WTC11 (cell line): ENCODE data around the gene PRDX6. TPM values are rescaled to one million over a fixed set of nuclear protein-coding genes. Genes with fewer than 3 reads are reported as not detected.
A peak's percentile ranks its signal among the peaks of the same experiment; 100 is the strongest.

Source experiments
- ATAC-seq: fragments of 200-7000 bp; cut with Tn5 transposase; 2 replicates; pipeline ENCODE4 v1.10.0; 2021; ENCODE audit warnings: mild to moderate bottlenecking, moderate library complexity
- CTCF ChIA-PET: fragments of 300-600 bp; sonication (Branson Sonifier 250); formaldehyde crosslinking; loops from one replicate; lab custom pipeline; 2021; ENCODE audit warnings: antibody characterized with exemption; lab: Charles Lee
- POLR2A ChIA-PET: fragments of 350-600 bp; sonication (Branson Sonifier 250); formaldehyde crosslinking; loops from one replicate; lab custom pipeline; 2021; ENCODE audit warnings: antibody characterized with exemption; lab: Charles Lee
- DNase-seq: peaks from one replicate; pipeline ENCODE4 v3.0.0; 2021; ENCODE audit warnings: low spot score
- H3K27ac Mint-ChIP-seq: 2 replicates; pipeline ENCODE4 v1.8.0; 2021; ENCODE audit warnings: mixed read lengths
- H3K27me3 Mint-ChIP-seq: 2 replicates; pipeline ENCODE4 v1.8.0; 2021; ENCODE audit warnings: low read depth, mild to moderate bottlenecking, moderate library complexity, mixed read lengths
- H3K36me3 Mint-ChIP-seq: 2 replicates; pipeline ENCODE4 v1.8.0; 2021; ENCODE audit warnings: mixed read lengths
- H3K4me1 Mint-ChIP-seq: 2 replicates; pipeline ENCODE4 v1.8.0; 2022; ENCODE audit warnings: mixed read lengths
- H3K4me3 Mint-ChIP-seq: 2 replicates; pipeline ENCODE4 v1.8.0; 2021; ENCODE audit warnings: mild to moderate bottlenecking, moderate library complexity, mixed read lengths
- H3K9me3 Mint-ChIP-seq: 2 replicates; pipeline ENCODE4 v1.8.0; 2021; ENCODE audit warnings: mixed read lengths
- ATF6 ChIP-seq: sonication (generic); formaldehyde crosslinking; IDR thresholded peaks from 2 replicates; pipeline ENCODE4 v1.8.1; 2023; ENCODE audit warnings: mild to moderate bottlenecking, missing genetic modification reagents
- CDX4 ChIP-seq: fragments of 250-450 bp; sonication (Bioruptor Pico); IDR thresholded peaks from 2 replicates; pipeline ENCODE4 v1.9.0; 2021; ENCODE audit warnings: moderate library complexity, mild to moderate bottlenecking, inconsistent platforms, borderline replicate concordance
- CREM ChIP-seq: sonication (generic); formaldehyde crosslinking; IDR thresholded peaks from 2 replicates; pipeline ENCODE4 v1.8.1; 2022; ENCODE audit warnings: mild to moderate bottlenecking, missing genetic modification reagents, moderate library complexity
- E2F5 ChIP-seq: sonication (generic); formaldehyde crosslinking; IDR thresholded peaks from 2 replicates; pipeline ENCODE4 v1.8.1; 2022; ENCODE audit warnings: mild to moderate bottlenecking, moderate library complexity, missing genetic modification reagents
- GABPB1 ChIP-seq: sonication (generic); formaldehyde crosslinking; IDR thresholded peaks from 2 replicates; pipeline ENCODE4 v1.8.1; 2023; ENCODE audit warnings: mild to moderate bottlenecking, missing genetic modification reagents
- GTF2I ChIP-seq: fragments of 250-450 bp; sonication (Bioruptor Pico); conservative IDR thresholded peaks from 2 replicates; pipeline ENCODE4 v1.4.0; 2021; ENCODE audit warnings: mild to moderate bottlenecking
- JUN ChIP-seq: sonication (generic); formaldehyde crosslinking; IDR thresholded peaks from 2 replicates; pipeline ENCODE4 v1.8.0; 2023; ENCODE audit warnings: mild to moderate bottlenecking, missing genetic modification reagents
- KAT7 ChIP-seq: sonication (generic); formaldehyde crosslinking; IDR thresholded peaks from 2 replicates; pipeline ENCODE4 v1.8.1; 2023; ENCODE audit warnings: missing genetic modification reagents, mild to moderate bottlenecking, borderline replicate concordance
- MXD4 ChIP-seq: fragments of 250-450 bp; sonication (Bioruptor Pico); IDR thresholded peaks from 2 replicates; pipeline ENCODE4 v1.8.0; 2021; ENCODE audit warnings: mild to moderate bottlenecking, moderate library complexity, borderline replicate concordance
- NFYB ChIP-seq: sonication (generic); formaldehyde crosslinking; conservative IDR thresholded peaks from 2 replicates; pipeline ENCODE4 v1.8.0; 2022; ENCODE audit warnings: low read depth, missing genetic modification reagents
- PRRX2 ChIP-seq: fragments of 250-450 bp; sonication (Bioruptor Pico); IDR thresholded peaks from 2 replicates; pipeline ENCODE4 v1.8.0; 2021; ENCODE audit warnings: mild to moderate bottlenecking
- TEAD1 ChIP-seq: sonication (generic); formaldehyde crosslinking; IDR thresholded peaks from 2 replicates; pipeline ENCODE4 v1.8.0; 2022; ENCODE audit warnings: mild to moderate bottlenecking, missing genetic modification reagents
- ZNF232 ChIP-seq: sonication (generic); formaldehyde crosslinking; IDR thresholded peaks from 2 replicates; pipeline ENCODE4 v1.8.0; 2022; ENCODE audit warnings: mild to moderate bottlenecking, missing genetic modification reagents
- ZNF317 ChIP-seq: sonication (generic); formaldehyde crosslinking; IDR thresholded peaks from 2 replicates; pipeline ENCODE4 v1.8.1; 2023; ENCODE audit warnings: low read depth, mild to moderate bottlenecking, moderate library complexity, missing genetic modification reagents, borderline replicate concordance
- ZNF423 ChIP-seq: fragments of 250-450 bp; sonication (Bioruptor Pico); IDR thresholded peaks from 2 replicates; pipeline ENCODE4 v2.1.2; 2022; ENCODE audit warnings: mild to moderate bottlenecking, moderate library complexity
- ZNF512 ChIP-seq: sonication (generic); formaldehyde crosslinking; IDR thresholded peaks from 2 replicates; pipeline ENCODE4 v1.8.1; 2022; ENCODE audit warnings: missing genetic modification reagents, borderline replicate concordance
- ZSCAN18 ChIP-seq: fragments of 250-450 bp; sonication (Bioruptor Pico); IDR thresholded peaks from 2 replicates; pipeline ENCODE4 v2.1.2; 2022; ENCODE audit warnings: mild to moderate bottlenecking, moderate library complexity
- total RNA-seq: library from RNA; stranded (reverse); gene quantifications from 3 replicates; pipeline ENCODE4 v1.2.3, GENCODE V29; 2021

The PRDX6 gene
- total RNA-seq, 1 experiment from 2014 or later: 538 TPM

GRCh38 chr1:173475564-173476196, 1.5 kb upstream of the PRDX6 start:
- peaks cover 25% of the 10 kb centered on the region for H3K9me3 Mint-ChIP-seq
- H3K27me3 Mint-ChIP-seq: no peaks in the 10 kb centered on the region
- peaks cover 41% of the 10 kb centered on the region for H3K4me1 Mint-ChIP-seq
- ChIA-PET CTCF (interaction anchor here (3.3 kb wide), 1 partner anchor 45 kb away, joined by 28 read pairs; no protein-coding TSS in a partner anchor), POLR2A (interaction anchor here (1.3 to 2.7 kb wide), 3 partner anchors 26 to 392 kb away, joined by 3 to 10 read pairs (median 5); partner anchors contain the start of genes GAS5 and ZBTB37)
- ATAC-seq (no peak), DNase-seq (no peak)
- no peak for TF ChIP-seq PRRX2 (CRISPR knock-in tag)
- TF ChIP-seq ATF6 (CRISPR knock-in tag): no peak
- TF ChIP-seq MXD4: no peak
- TF ChIP-seq GABPB1 (CRISPR knock-in tag): peak; percentile 55; the same call in 1 of the 2 replicates
- peak overlapping the region; percentile 79 for H3K4me3 Mint-ChIP-seq
- H3K36me3 Mint-ChIP-seq: peaks cover 65% of the 10 kb centered on the region
- no peak overlapping the region for H3K27ac Mint-ChIP-seq

- H3K27me3 Mint-ChIP-seq: no peaks in the 10 kb centered on the region
- H3K27ac Mint-ChIP-seq: no peak overlapping the region
- peaks cover 65% of the 10 kb centered on the region for H3K36me3 Mint-ChIP-seq
- ChIA-PET CTCF (interaction anchor here (1.2 to 3.3 kb wide), 2 partner anchors 27 to 46 kb away, joined by 6 to 28 read pairs; no protein-coding TSS in a partner anchor), POLR2A (interaction anchor here (0.5 to 2.8 kb wide), 12 partner anchors 12 to 1541 kb away, joined by 3 to 10 read pairs (median 4); partner anchors contain the start of genes CENPL, DARS2, GAS5 and KLHL20)
- H3K4me1 Mint-ChIP-seq: peaks cover 41% of the 10 kb centered on the region
- peaks cover 20% of the 10 kb centered on the region for H3K9me3 Mint-ChIP-seq
- ATAC-seq (no peak), DNase-seq (no peak)
- TF ChIP-seq CDX4 (CRISPR knock-in tag) (no peak), E2F5 (CRISPR knock-in tag) (no peak), GABPB1 (CRISPR knock-in tag) (no peak), ZNF512 (CRISPR knock-in tag) (no peak), ZNF232 (no peak), JUN (no peak), ZNF317 (no peak), TEAD1 (CRISPR knock-in tag) (no peak), ATF6 (CRISPR knock-in tag) (no peak), NFYB (no peak), ZNF423 (no peak), KAT7 (CRISPR knock-in tag) (no peak), CREM (no peak), GTF2I (CRISPR knock-in tag) (no peak), ZSCAN18 (CRISPR knock-in tag) (no peak)
- H3K4me3 Mint-ChIP-seq: peak overlapping the region; percentile 79
Measured at GRCh38 chr1:173476197-173476664, 904 bp upstream of the PRDX6 start.
